GM21360 (cell line): ENCODE measurements around the gene FBXO4.
"Not testable (repeated sequence)": the region's sequence is repeated elsewhere in the genome, so short reads cannot be mapped to it uniquely, and the experiment has no call there.

Experiments
- ATAC-seq: cut with Tn5 transposase; IDR thresholded peaks from one replicate; pipeline ENCODE4 v1.9.1; 2021; ENCODE audit warnings: mild to moderate bottlenecking, moderate library complexity; ENCODE audit not compliant: unreplicated experiment

The FBXO4 gene

GRCh38 chr5:41921874-41922273 is 3.2 kb upstream of the FBXO4 start:
- ATAC-seq = no peak

GRCh38 chr5:41924526-41924871 is 582 bp upstream of the FBXO4 start:
- no peak for ATAC-seq

- peak; percentile 33 for ATAC-seq
These were observed 472 bp downstream of the FBXO4 start for GRCh38 chr5:41925555-41925951.

- ATAC-seq = no peak
These were observed 2.5 kb downstream of the FBXO4 start for GRCh38 chr5:41927604-41928003.

GRCh38 chr5:41929035-41929434 is 4.0 kb downstream of the FBXO4 start:
- no peak for ATAC-seq

- no peak for ATAC-seq
These were observed 7.7 kb downstream of the FBXO4 start for GRCh38 chr5:41932770-41933169.

GRCh38 chr5:41935544-41935943 is 10.5 kb downstream of the FBXO4 start:
- ATAC-seq = no peak

- no peak for ATAC-seq
These were observed 15.6 kb downstream of the FBXO4 start for GRCh38 chr5:41940641-41941040.

- not testable (repeated sequence) for ATAC-seq
These were observed 20.4 kb downstream of the FBXO4 start for GRCh38 chr5:41945332-41945955.

GRCh38 chr5:41951224-41951623 is 26.1 kb downstream of the FBXO4 start:
- no peak for ATAC-seq

- no peak for ATAC-seq
These were observed 29.2 kb downstream of the FBXO4 start for GRCh38 chr5:41954286-41954685.

- no peak for ATAC-seq
These were observed 30.4 kb downstream of the FBXO4 start for GRCh38 chr5:41955432-41956024.

GRCh38 chr5:41956943-41957342 is 31.9 kb downstream of the FBXO4 start:
- no peak for ATAC-seq

- no peak for ATAC-seq
These were observed 35.4 kb downstream of the FBXO4 start for GRCh38 chr5:41960481-41960880.

GRCh38 chr5:41961736-41962135 is 36.7 kb downstream of the FBXO4 start:
- no peak for ATAC-seq

- no peak for ATAC-seq
These were observed 37.4 kb downstream of the FBXO4 start for GRCh38 chr5:41962491-41962890.

GRCh38 chr5:41966401-41967105 is 41.5 kb downstream of the FBXO4 start:
- no peak for ATAC-seq

GRCh38 chr5:41967401-41967800 is 42.3 kb downstream of the FBXO4 start:
- no peak for ATAC-seq

GRCh38 chr5:41968153-41968723 is 43.2 kb downstream of the FBXO4 start:
- ATAC-seq = no peak

GRCh38 chr5:41973087-41973486 is 48.0 kb downstream of the FBXO4 start:
- ATAC-seq = no peak

- ATAC-seq = no peak
These were observed 48.8 kb downstream of the FBXO4 start for GRCh38 chr5:41973887-41974286.

GRCh38 chr5:41978676-41979075 is 53.6 kb downstream of the FBXO4 start:
- ATAC-seq = no peak
